ENCODE data around the gene NMT1. TPM values are rescaled to one million over a fixed set of nuclear protein-coding genes. Genes with fewer than 3 reads are reported as not detected.

NMT1 gene
- polyA plus RNA-seq (2012; ENCODE audit: insufficient read depth, insufficient read length): 180 TPM

GRCh38 chr17:45060797-45061605 lies at the start of gene NMT1:
Gene NMT1, plus strand, starts transcription at chr17:45061317. Its CDS starts 13 bp downstream, at chr17:45061330.
- peak within 1 kb of the TSS; percentile 98 for H3K4me3 ChIP-seq (ENCODE audit: low read length)
- DNase-seq (ENCODE audit: low read depth, low spot score): peak; percentile 100

- no peak for DNase-seq (ENCODE audit: low read depth, low spot score)
- no peak overlapping the region for H3K4me3 ChIP-seq (ENCODE audit: low read length)
Observed at GRCh38 chr17:45011767-45012166, 49.4 kb upstream of the NMT1 start.

DNA sequence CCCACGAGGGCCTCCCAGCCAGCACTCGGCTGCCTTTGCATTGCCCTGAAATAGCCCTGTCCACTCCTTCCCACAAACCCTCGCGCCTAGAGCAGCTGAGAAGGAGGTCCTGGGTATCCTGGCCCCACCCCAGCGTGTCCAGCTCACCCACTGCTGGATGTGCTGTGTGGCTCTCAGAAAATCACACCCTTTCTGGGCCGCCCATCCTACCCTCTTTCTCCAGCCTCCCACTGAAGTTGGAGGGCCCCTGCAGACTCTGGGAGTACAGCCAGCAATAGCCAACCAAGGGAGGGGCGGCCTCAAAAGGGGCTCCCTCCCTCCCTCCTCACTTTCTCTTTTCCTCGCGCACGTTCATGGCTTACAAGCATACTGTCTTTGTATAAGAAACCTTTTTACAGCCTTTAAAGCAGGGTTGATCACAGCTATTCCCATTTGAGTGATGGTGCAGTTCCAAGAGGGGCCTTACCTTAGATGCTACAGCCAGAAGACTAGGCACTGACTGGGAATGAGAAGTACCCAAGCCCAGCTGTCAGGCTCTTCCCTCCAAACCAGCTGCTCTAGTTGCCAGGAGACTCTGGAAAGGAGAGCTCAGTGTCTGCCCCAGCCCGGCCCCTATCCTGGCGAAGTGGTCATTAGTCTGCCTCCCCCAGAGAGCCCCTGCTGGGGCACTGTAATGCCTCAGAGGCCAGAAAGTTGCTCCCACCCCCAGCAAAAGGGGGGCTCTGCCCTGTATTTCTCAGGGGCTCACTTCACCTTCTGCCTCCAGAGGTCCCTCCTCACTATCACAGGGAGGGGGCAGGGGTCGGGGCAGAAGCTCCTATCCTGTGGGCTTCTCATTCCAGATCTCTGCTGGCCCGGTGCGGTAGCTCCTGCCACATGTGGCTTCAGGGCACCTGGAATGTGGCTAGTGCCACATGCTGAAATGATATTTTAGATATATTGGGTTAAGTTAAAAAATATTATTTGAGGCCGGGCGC lies 47.8 kb upstream of the NMT1 start:
- H3K4me3 ChIP-seq (ENCODE audit: low read length): no peak overlapping the region
- DNase-seq (ENCODE audit: low read depth, low spot score): no peak

DNA sequence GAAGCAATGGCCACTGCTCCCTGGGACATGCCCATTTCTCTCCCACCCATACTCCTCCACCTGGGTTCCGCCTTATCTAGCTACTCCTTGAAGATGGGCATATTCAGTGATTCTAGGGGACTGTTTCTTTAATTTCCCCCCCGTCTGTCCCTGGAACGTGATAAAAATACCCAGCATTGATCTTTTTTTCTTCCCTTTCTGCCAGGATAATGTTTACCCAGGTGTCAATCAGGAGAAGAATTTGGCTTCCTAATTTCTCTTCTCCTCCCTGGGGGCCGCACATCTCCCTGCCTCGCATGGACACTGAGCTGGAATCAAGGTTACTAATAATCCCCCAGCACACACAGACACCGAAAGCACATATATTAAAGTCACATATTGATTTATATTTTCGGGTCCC lies 44.9 kb upstream of the NMT1 start:
- DNase-seq (ENCODE audit: low read depth, low spot score): no peak
- H3K4me3 ChIP-seq (ENCODE audit: low read length): no peak overlapping the region

GRCh38 chr17:45016823-45017222 lies 44.3 kb upstream of the NMT1 start:
- no peak for DNase-seq (ENCODE audit: low read depth, low spot score)
- no peak overlapping the region for H3K4me3 ChIP-seq (ENCODE audit: low read length)

DNA sequence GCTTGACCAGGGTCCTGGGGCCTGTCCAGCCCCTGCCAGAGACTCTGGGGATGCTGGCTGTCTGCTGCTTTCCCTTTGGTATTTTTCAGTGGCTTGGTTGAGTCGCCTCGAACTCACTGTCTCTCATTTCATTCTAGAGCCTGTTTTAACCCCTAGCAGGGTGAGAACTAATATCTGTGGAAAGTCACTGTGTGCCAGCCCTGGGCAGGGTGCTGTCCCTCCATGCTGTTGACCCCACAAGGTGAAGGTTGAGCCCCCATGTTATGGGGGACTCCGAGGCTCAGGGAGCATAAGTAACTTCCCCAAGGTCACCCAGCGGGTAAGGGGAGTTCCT lies 42.6 kb upstream of the NMT1 start:
- no peak for DNase-seq (ENCODE audit: low read depth, low spot score)
- H3K4me3 ChIP-seq (ENCODE audit: low read length): peak overlapping the region; percentile 37

GRCh38 chr17:45018848-45019711 lies 42.0 kb upstream of the NMT1 start:
- DNase-seq (ENCODE audit: low read depth, low spot score): no peak
- peak overlapping the region; percentile 37 for H3K4me3 ChIP-seq (ENCODE audit: low read length)

DNA sequence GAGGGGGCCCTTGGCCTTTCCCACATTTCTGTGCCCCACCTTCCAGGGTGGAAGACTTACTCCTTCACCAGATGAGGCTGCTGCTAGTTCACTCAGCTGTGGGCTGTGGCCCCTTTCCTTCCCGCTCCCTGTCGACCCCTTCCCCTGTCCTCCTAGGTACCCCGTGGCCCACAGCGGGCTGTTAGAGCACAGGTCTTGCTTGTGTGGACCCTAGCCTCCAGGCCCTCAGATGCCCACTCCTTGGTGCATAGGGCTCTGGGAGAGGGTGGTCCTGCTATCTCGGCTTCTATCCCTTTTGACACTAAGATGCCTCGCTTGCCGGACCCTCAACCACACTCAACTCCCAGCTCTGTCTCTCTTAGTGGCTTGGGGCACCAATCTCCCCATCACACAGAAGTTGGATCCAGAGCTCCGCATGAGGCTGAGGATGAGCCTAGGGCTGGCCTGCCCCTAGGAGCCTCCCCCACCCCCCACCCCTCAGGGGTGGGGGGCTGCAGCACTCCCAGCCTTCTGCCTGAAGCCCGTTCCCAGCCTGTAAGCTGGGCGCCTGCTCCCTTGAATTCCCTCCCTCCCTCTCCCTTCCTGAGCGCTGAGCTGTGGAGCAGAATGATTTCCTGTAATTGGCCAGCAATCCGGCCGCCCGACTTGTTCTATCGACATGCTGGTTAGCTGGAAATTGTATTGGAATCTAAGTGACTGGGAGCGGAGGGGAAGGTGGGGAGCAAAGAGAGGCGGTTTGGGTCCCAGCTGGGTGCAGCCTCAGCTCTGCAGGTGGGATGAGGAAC lies 40.6 kb upstream of the NMT1 start:
- no peak overlapping the region for H3K4me3 ChIP-seq (ENCODE audit: low read length)
- no peak for DNase-seq (ENCODE audit: low read depth, low spot score)

GRCh38 chr17:45021607-45022287 lies 39.4 kb upstream of the NMT1 start:
- DNase-seq (ENCODE audit: low read depth, low spot score): no peak
- H3K4me3 ChIP-seq (ENCODE audit: low read length): no peak overlapping the region

- H3K4me3 ChIP-seq (ENCODE audit: low read length): no peak overlapping the region
- DNase-seq (ENCODE audit: low read depth, low spot score): no peak
Observed at GRCh38 chr17:45022288-45022648, 38.8 kb upstream of the NMT1 start.

- H3K4me3 ChIP-seq (ENCODE audit: low read length): no peak overlapping the region
- no peak for DNase-seq (ENCODE audit: low read depth, low spot score)
Observed at GRCh38 chr17:45022655-45023339, 38.3 kb upstream of the NMT1 start.

- DNase-seq (ENCODE audit: low read depth, low spot score): no peak
- H3K4me3 ChIP-seq (ENCODE audit: low read length): no peak overlapping the region
Observed at GRCh38 chr17:45029096-45029495, 32.0 kb upstream of the NMT1 start.

DNA sequence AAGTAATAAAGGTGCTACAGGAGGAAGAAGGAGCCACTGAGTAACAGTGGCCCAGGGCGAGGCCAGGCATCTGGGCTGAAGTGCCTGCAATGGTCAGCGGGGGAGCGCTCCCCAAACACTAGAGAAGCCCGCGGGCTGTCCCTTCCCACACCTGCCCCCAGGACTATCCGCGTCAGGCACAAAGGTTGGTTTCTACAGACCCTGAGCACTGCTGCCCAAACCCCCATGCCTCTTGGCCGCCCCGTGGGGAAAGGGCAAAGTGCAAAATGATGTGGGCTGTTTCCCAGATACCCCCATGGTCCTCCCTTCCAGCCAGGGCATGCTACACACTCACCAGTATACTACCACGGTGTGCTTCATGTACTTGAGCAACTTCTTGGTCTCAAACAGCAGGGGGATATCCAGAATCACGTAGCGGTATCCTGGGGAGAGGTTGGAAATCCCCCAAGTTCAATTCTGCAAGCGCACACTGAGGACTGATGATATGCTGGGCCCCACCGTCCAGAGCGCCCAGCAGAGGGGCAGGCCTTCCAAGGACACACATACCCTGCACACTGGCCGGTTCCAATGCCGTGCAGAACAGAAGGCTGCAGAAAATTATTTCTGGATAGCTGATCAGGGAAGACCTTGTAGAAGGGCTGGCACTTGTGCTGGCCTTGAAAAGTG lies 31.2 kb upstream of the NMT1 start:
- DNase-seq (ENCODE audit: low read depth, low spot score): no peak
- H3K4me3 ChIP-seq (ENCODE audit: low read length): no peak overlapping the region

GRCh38 chr17:45030733-45031132 lies 30.4 kb upstream of the NMT1 start:
- H3K4me3 ChIP-seq (ENCODE audit: low read length): no peak overlapping the region

DNA sequence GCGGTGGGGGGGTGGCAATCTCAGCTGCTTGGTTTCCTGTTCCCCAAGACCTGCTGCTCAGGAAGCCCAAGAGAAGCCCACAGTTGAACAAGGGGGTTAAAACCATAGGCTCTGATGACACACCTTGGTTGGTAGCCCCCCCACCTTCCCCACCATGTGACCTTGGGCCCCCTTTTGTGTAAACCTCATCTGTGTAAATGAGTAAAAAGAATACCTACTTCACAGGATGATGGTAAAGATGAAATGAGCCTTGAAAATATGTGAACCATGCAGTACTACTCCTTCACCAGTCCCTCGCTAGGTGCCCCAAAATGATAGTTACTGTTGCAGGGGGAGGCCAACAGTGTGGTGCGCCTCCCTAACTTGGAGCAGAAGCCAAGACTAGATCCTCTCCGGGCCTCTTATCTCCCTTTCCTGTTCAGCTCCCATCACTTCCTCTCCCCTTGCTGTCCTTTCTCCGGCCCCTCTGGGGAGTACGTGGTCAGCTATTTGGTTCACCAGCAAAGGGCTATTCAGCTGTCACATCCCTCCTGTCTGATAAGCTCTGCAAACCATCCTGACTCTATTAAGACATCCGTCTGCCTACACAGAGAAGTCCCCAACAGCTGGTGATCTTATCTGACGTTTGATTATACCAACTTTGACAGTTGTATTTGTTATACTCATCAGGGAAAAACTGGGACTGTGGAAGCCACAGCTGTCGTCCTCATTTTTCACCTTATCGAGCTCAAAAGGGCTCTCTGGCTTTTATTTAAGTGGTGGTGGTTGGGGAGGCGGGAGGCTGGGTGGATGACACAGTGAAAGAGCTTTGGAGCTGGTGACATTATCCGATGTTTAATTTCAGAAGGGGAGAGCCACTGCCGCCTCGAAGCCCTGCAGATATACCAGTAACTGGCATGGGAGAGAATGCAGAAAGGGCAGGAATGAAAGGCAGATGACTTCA lies 29.6 kb upstream of the NMT1 start:
- no peak overlapping the region for H3K4me3 ChIP-seq (ENCODE audit: low read length)
- no peak for DNase-seq (ENCODE audit: low read depth, low spot score)

More at GRCh38 chr17:45030733-45031132, 30.4 kb upstream of the NMT1 start:
- no peak for DNase-seq (ENCODE audit: low read depth, low spot score)

DNA sequence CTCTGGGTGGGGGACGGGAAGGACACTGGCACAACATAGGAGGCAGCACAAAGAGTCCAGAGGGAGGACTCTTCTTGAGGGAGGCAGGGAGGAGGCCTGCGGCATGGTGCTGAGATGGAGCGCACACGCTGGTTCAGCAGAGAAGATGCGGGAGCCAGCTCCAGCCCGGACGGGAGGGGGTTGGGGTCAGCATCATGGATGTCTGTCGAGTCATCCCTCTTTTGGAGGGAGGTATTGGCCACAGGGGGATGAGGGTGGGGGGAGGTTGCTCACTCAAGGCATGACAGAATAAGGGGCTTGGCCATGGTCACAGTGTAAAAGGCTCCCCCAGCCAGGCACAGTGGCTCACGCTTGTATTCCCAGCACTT lies 29.0 kb upstream of the NMT1 start:
- no peak overlapping the region for H3K4me3 ChIP-seq (ENCODE audit: low read length)
- no peak for DNase-seq (ENCODE audit: low read depth, low spot score)
